NOMO-1 treated with dmso at 0.1 percent for 144 hours (cell line): ENCODE results near the gene TYW5.

Experiments used
- DNase-seq: peaks from one replicate; lab custom pipeline; 2025; ENCODE audit not compliant: unreplicated experiment; lab: John Stamatoyannopoulos, UW

TYW5 gene

GRCh38 chr2:199955339-199956061, at the start of gene TYW5, which contains the start of gene MAIP1:
TYW5 (minus strand) TSS chr2:199955491; CDS start chr2:199955470, 21 bp downstream.
MAIP1 (plus strand) TSS chr2:199955582; CDS start chr2:199955799, 217 bp downstream.
- peak; percentile 72 for DNase-seq

- no peak for DNase-seq
Measured at GRCh38 chr2:200003444-200003843, 48.2 kb upstream of the TYW5 start.

GRCh38 chr2:200000444-200001163, 45.3 kb upstream of the TYW5 start:
- no peak for DNase-seq

GRCh38 chr2:199999166-199999565, 43.9 kb upstream of the TYW5 start:
- no peak for DNase-seq

- no peak for DNase-seq
Measured at GRCh38 chr2:199997296-199997695, 42.0 kb upstream of the TYW5 start.

GRCh38 chr2:199994896-199995295, 39.6 kb upstream of the TYW5 start:
- DNase-seq = no peak

- DNase-seq = no peak
Measured at GRCh38 chr2:199994371-199994770, 39.1 kb upstream of the TYW5 start.

GRCh38 chr2:199992296-199992695, 37.0 kb upstream of the TYW5 start:
- DNase-seq = no peak

- DNase-seq = no peak
Measured at GRCh38 chr2:199991691-199992090, 36.4 kb upstream of the TYW5 start.

GRCh38 chr2:199989822-199990221, 34.5 kb upstream of the TYW5 start:
- no peak for DNase-seq

GRCh38 chr2:199988151-199988550, 32.9 kb upstream of the TYW5 start:
- no peak for DNase-seq

GRCh38 chr2:199987586-199987985, 32.3 kb upstream of the TYW5 start:
- DNase-seq = no peak

GRCh38 chr2:199985625-199986207, 30.4 kb upstream of the TYW5 start:
- DNase-seq = peak; percentile 51

GRCh38 chr2:199984755-199985154, 29.5 kb upstream of the TYW5 start:
- no peak for DNase-seq

GRCh38 chr2:199984159-199984558, 28.9 kb upstream of the TYW5 start:
- DNase-seq = no peak

- DNase-seq = no peak
Measured at GRCh38 chr2:199983534-199983933, 28.2 kb upstream of the TYW5 start.

GRCh38 chr2:199982126-199982843, 27.0 kb upstream of the TYW5 start:
- no peak for DNase-seq

GRCh38 chr2:199979832-199980628, 24.7 kb upstream of the TYW5 start:
- DNase-seq = peak; percentile 28

- DNase-seq = no peak
Measured at GRCh38 chr2:199979398-199979797, 24.1 kb upstream of the TYW5 start.

- no peak for DNase-seq
Measured at GRCh38 chr2:199977984-199978415, 22.7 kb upstream of the TYW5 start.
